ENCODE results near the gene JAKMIP3.

GRCh38 chr10:132100091-132100481 lies 34.3 kb downstream of the JAKMIP3 start:
- TF ChIP-seq CTCF (IDR thresholded peaks at IDR 0.05) (no peak), POLR2AphosphoS5 (IDR thresholded peaks at IDR 0.05) (no peak)
